TTC549 (cell line): Measurements from ENCODE around the gene FUT4.
"Not testable (repeated sequence)": the region's sequence is repeated elsewhere in the genome, so short reads cannot be mapped to it uniquely, and the experiment has no call there.

Experiments
- FAIRE-seq: peaks from 2 replicates; lab custom pipeline; 2012; peaks lifted over from hg19 to GRCh38; lab: Jason Lieb, UNC

FUT4 gene

DNA sequence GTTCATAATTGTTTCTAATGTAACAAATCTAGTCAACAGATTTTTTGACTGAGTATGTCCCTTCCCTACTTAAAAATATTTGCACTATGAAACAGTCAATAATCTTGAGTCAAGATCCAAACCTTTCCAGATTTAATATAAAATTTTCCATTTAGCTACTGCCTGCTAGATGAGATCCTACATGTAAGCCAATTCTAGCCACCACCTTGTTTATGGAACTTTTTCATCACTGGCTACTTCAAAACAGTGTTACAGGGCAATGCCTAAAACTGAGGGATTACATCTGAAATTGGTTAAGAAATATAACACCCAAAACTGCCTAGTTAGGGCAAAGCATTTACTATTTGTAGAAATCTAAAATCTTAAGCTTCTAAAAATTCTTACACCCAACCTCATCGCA lies 10.5 kb upstream of the FUT4 start:
- FAIRE-seq, result no peak

DNA sequence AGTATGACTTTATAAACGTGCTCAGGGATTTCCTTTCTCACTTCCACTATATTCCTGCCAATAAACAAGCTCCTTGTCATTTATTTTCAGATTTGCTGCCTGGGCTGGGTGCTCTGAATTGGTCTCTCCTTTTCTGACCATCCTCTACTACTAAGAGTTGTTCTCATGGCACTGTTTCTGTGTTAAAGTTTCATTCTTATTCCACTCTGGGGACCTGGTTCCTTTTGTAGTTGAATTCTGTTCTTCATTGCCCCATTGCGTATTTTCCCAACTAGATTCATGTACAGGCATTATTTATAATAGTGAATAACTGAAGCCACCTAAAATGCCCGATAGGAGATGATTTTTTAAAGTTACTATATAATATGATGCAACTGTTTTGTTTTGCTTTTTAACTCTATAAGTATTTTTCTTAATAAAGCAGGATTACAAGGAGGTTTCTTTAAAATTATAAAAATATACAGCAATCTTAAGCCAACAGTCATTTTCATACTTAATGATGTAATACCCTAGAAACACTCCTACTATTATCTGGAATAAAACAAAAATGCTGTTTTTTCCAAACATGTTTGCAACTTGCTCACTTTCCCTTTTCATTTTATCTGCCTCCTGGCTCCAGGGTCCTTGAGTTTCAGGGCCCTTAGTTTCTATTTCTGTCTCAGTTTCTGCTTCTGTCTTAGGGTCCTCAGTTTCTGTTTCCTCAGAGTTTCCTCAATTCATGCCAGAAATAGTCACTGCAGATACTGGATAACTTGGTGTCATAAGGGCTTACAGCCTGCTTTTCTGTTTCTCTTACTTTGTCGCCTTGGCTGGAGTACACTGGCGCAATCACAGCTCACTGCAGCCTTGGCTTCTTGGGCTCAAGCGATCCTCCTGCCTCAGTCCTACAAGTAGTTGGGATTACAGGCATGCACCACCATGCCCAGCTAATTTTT lies 9.8 kb upstream of the FUT4 start:
- no peak for FAIRE-seq

DNA sequence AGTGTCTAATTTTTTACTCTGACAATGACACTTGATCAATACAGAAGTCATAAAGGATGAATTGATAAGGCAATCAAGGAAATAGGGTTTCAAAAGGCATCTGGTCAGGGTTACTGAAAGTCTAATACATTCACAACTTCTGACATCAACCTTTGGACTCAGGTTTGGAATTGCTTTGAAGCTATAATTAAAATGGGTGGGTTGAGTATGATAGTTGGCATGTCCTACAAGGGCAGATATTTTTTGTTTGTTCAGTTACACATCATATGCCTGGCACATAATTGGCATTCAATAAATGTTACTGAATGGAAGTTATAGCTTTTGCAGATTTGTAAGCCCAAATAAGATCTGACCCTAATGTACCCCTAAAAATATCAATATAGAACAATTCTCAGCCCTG lies 7.3 kb upstream of the FUT4 start:
- FAIRE-seq, result no peak

DNA sequence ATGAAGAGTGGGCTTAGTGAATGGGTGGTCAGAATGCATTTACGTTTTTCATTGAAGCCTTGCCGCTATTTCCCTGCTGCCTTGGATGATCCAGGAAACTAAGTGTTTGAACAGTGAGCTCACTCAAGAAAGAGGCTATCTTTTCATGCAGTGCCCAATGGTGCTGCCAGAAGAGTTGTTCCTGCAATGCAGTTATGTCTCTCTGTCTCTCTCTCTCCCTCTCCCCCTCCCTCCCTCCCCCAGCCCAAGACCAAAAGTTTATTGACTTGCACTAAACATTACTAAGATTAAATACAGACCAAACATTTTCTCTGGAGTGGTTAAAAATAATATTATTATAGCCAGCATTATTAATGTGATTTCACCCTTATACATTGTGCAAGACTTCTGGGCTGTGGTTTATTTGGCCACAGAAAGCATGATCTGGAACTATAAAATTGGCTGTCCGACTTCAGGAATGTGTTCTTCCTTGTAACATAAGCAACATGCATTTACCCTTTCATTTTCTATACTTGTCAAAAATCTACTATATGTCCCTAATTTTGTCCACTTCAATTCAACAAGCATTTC lies 6.6 kb upstream of the FUT4 start:
- FAIRE-seq, result no peak

- FAIRE-seq, result no peak
These were observed 4.3 kb upstream of the FUT4 start for GRCh38 chr11:94539420-94539819.

GRCh38 chr11:94544646-94545263 lies 1.0 kb downstream of the FUT4 start:
- FAIRE-seq, result no peak

DNA sequence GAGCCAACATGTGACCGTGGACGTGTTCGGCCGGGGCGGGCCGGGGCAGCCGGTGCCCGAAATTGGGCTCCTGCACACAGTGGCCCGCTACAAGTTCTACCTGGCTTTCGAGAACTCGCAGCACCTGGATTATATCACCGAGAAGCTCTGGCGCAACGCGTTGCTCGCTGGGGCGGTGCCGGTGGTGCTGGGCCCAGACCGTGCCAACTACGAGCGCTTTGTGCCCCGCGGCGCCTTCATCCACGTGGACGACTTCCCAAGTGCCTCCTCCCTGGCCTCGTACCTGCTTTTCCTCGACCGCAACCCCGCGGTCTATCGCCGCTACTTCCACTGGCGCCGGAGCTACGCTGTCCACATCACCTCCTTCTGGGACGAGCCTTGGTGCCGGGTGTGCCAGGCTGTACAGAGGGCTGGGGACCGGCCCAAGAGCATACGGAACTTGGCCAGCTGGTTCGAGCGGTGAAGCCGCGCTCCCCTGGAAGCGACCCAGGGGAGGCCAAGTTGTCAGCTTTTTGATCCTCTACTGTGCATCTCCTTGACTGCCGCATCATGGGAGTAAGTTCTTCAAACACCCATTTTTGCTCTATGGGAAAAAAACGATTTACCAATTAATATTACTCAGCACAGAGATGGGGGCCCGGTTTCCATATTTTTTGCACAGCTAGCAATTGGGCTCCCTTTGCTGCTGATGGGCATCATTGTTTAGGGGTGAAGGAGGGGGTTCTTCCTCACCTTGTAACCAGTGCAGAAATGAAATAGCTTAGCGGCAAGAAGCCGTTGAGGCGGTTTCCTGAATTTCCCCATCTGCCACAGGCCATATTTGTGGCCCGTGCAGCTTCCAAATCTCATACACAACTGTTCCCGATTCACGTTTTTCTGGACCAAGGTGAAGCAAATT lies 1.8 kb downstream of the FUT4 start:
- no peak for FAIRE-seq

DNA sequence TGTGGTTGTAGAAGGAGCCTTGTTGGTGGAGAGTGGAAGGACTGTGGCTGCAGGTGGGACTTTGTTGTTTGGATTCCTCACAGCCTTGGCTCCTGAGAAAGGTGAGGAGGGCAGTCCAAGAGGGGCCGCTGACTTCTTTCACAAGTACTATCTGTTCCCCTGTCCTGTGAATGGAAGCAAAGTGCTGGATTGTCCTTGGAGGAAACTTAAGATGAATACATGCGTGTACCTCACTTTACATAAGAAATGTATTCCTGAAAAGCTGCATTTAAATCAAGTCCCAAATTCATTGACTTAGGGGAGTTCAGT lies 2.4 kb downstream of the FUT4 start:
- FAIRE-seq, result no peak

- no peak for FAIRE-seq
These were observed 3.2 kb downstream of the FUT4 start for GRCh38 chr11:94546886-94547285.

DNA sequence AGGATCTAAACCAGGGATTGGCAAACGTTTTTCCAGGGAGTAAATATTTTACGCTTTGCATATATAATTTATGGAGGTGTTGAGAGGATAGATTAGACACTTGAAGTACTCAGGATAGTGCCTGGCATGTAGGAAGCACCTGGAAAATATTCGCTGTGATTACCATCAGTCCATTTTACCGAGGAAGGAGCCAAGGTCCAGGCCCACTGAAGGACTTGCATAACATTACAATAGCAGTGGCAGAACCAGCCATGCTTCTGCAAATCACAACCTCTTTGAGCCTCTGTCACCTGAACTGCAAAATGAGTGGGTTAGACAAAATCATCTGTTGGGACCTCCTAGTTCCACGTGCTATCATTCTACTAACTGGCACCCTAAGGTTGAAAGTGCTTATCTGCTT lies 5.4 kb downstream of the FUT4 start:
- no peak for FAIRE-seq

- FAIRE-seq, result no peak
These were observed 6.8 kb downstream of the FUT4 start for GRCh38 chr11:94550513-94550912.

- no peak for FAIRE-seq
These were observed 10.2 kb downstream of the FUT4 start for GRCh38 chr11:94553938-94554337.

GRCh38 chr11:94555752-94556329 lies 12.1 kb downstream of the FUT4 start:
- not testable (repeated sequence) for FAIRE-seq

DNA sequence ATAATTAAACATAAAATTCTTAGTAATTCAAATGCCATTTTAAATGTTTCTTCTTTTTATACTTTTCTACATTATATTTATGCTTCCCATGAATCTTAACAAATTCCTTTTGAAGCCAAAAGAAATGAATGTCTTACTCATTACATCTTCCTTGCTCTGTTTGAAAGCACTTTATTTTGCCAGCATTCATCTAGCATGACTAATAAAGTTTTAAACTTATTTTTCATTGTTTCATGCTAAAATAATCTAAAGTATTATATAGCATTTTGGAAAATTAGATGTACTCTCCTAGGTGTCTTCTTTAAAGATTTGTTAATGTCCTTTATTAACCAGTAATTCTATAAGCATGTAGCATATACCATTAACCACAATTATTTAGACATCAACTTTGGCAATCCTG lies 13.7 kb downstream of the FUT4 start:
- no peak for FAIRE-seq

DNA sequence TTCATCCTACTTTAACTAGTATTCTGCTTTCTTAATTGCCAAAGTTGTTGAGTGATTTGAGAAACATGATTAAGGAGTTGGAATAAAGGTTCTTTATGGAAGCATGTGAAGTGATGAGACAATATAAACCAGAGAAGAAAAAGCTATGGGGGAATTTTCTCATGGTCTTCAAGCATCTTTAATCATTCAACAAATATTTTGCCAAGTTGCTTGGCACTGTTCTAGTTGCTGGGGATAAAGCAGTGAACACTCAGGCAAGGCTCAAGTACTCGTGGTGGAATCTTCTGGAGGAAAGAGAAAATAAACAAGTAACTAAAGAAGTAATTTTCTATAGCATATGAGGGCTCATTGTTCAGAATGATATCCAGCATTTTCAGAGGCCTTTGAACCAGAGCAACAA lies 14.3 kb downstream of the FUT4 start:
- no peak for FAIRE-seq

- FAIRE-seq, result no peak
These were observed 14.7 kb downstream of the FUT4 start for GRCh38 chr11:94558468-94558867.

DNA sequence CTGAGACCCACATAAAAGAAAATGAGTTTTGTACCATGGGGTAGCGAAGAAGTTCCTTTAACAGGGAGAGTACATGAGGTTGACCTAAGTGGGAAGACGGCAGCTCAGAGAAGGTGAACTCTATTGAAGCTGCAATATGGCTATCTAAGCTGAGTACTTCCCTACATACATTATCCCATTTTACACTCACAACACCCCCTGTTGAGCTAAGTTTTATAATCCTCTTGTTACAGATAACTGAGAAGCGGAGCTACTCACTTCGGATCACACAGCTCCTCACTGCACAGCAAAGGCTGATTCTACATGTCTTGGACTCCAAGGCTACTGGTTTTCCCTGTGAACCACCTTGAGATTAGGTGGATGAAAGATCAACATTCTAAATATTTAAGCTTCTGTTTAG lies 15.2 kb downstream of the FUT4 start:
- no peak for FAIRE-seq

GRCh38 chr11:94559361-94559760 lies 15.6 kb downstream of the FUT4 start:
- no peak for FAIRE-seq

DNA sequence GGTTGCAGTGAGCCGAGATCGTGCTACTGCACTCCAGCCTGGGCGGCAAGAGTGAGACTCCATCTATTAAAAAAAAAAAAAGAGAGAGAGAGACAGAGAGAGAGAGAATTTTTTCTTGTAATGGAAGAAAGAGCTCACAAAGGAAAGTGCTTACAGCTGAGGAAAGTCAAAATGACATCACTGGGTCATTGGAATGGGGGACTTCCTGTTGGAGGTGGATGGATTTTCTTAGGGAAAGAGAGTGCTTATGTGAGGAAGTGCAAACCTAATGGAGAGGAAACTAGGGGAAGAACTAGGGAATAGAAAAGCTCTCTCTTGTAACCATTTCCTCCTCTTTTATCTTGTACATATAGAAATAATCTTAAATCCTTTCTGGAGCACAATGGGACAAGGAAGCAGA lies 17.1 kb downstream of the FUT4 start:
- FAIRE-seq, result no peak

GRCh38 chr11:94563176-94563847 lies 19.6 kb downstream of the FUT4 start:
- no peak for FAIRE-seq

- FAIRE-seq, result no peak
These were observed 20.2 kb downstream of the FUT4 start for GRCh38 chr11:94563848-94564467.
